ENCODE data around the gene FAM13A.

DNA sequence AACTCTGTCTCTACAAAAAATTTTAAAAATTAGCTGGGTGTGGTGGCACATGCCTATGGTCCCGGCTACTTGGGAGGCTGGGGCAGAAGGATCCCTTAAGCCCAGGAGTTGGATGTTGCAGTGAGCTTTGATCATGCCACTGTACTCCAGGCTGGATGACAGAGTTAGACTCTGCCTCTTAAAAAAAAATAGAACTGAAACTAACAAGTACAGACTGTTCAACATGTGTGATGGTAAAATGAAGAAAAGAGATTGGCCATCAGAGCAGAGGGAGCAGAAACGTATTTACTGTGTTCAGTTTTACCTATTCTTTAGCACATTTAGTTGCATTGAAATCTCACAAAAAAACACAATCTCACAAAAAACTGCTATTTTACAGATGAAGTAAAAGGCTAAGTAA is 281.5 kb downstream of the FAM13A start:
- TF ChIP-seq, protein P1, sequence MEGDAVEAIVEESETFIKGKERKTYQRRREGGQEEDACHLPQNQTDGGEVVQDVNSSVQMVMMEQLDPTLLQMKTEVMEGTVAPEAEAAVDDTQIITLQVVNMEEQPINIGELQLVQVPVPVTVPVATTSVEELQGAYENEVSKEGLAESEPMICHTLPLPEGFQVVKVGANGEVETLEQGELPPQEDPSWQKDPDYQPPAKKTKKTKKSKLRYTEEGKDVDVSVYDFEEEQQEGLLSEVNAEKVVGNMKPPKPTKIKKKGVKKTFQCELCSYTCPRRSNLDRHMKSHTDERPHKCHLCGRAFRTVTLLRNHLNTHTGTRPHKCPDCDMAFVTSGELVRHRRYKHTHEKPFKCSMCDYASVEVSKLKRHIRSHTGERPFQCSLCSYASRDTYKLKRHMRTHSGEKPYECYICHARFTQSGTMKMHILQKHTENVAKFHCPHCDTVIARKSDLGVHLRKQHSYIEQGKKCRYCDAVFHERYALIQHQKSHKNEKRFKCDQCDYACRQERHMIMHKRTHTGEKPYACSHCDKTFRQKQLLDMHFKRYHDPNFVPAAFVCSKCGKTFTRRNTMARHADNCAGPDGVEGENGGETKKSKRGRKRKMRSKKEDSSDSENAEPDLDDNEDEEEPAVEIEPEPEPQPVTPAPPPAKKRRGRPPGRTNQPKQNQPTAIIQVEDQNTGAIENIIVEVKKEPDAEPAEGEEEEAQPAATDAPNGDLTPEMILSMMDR (IDR thresholded peaks at IDR 0.05; ENCODE audit: low read length): no peak
- no peak for TF ChIP-seq EZH2phosphoT487 (IDR thresholded peaks at IDR 0.05; ENCODE audit: low read length)
- no peak for TF ChIP-seq EZH2 (optimal IDR thresholded peaks at IDR 0.05; ENCODE audit: low read depth, low read length)

Data from MM.1S (cell line).